MM.1S (cell line): ENCODE data around the gene NFATC1.

Experiments used
- DNase-seq: peaks from one replicate; pipeline ENCODE4 v3.0.0-alpha.2; 2015
- H2AFZ ChIP-seq: fragments of 300-600 bp; sonication (generic); 2 replicates; pipeline ENCODE4 v1.6.0; 2016; ENCODE audit warnings: antibody characterized with exemption, low read length
- H3F3A ChIP-seq: fragments of 300-600 bp; sonication (generic); 2 replicates; pipeline ENCODE4 v1.6.1; 2016; ENCODE audit warnings: mild to moderate bottlenecking, antibody characterized with exemption, low read length, moderate library complexity, mixed read lengths; ENCODE audit not compliant: insufficient read depth
- H3K27ac ChIP-seq: fragments of 300-600 bp; sonication (generic); 2 replicates; pipeline ENCODE4 v1.5.1; 2016; ENCODE audit warnings: mild to moderate bottlenecking, low read length
- H3K27me3 ChIP-seq: fragments of 300-600 bp; sonication (generic); replicated peaks from 2 replicates; pipeline ENCODE4 v1.6.0; 2016; ENCODE audit warnings: low read length; ENCODE audit not compliant: insufficient read depth
- H3K36me3 ChIP-seq: fragments of 300-600 bp; sonication (generic); replicated peaks from 2 replicates; pipeline ENCODE4 v1.6.1; 2016; ENCODE audit warnings: mild to moderate bottlenecking, low read length, mixed read lengths; ENCODE audit not compliant: insufficient read depth
- H3K4me1 ChIP-seq: fragments of 300-600 bp; sonication (generic); 2 replicates; pipeline ENCODE4 v1.6.1; 2016; ENCODE audit warnings: low read length, mixed read lengths
- H3K4me2 ChIP-seq: fragments of 300-600 bp; sonication (generic); 2 replicates; pipeline ENCODE4 v1.6.0; 2016; ENCODE audit warnings: low read depth, low read length
- H3K4me3 ChIP-seq: fragments of 300-600 bp; sonication (generic); 2 replicates; pipeline ENCODE4 v1.5.1; 2016; ENCODE audit warnings: low read length, mixed read lengths
- H3K79me2 ChIP-seq: fragments of 300-600 bp; sonication (generic); 2 replicates; pipeline ENCODE4 v1.6.1; 2016; ENCODE audit warnings: mixed run types, low read length, mixed read lengths
- H3K9ac ChIP-seq: fragments of 300-600 bp; sonication (generic); 2 replicates; pipeline ENCODE4 v1.6.1; 2016; ENCODE audit warnings: low read length, mixed read lengths
- H3K9me2 ChIP-seq: fragments of 300-600 bp; sonication (generic); replicated peaks from 2 replicates; pipeline ENCODE4 v1.6.1; 2016; ENCODE audit warnings: mild to moderate bottlenecking, low read length, mixed read lengths; ENCODE audit not compliant: insufficient read depth
- H3K9me3 ChIP-seq: fragments of 300-600 bp; sonication (generic); replicated peaks from 2 replicates; pipeline ENCODE4 v1.6.1; 2016; ENCODE audit warnings: mild to moderate bottlenecking, low read length, mixed read lengths; ENCODE audit not compliant: insufficient read depth
- H4K20me1 ChIP-seq: fragments of 300-600 bp; sonication (generic); 2 replicates; pipeline ENCODE4 v1.6.1; 2016; ENCODE audit warnings: mild to moderate bottlenecking, low read length, moderate library complexity, mixed read lengths; ENCODE audit not compliant: insufficient read depth
- EZH2 ChIP-seq: fragments of 300-600 bp; sonication (generic); optimal IDR thresholded peaks from 2 replicates; pipeline ENCODE3; 2017; ENCODE audit warnings: low read depth, mild to moderate bottlenecking, antibody characterized with exemption, low read length, mixed read lengths
- EZH2phosphoT487 ChIP-seq: fragments of 300-600 bp; sonication (generic); IDR thresholded peaks from 2 replicates; pipeline ENCODE4 v1.6.1; 2018; ENCODE audit warnings: antibody characterized with exemption, low read length
- TF ChIP-seq, protein P1 (sequence below): fragments of 300-600 bp; sonication (generic); IDR thresholded peaks from 2 replicates; pipeline ENCODE4 v1.5.1; 2016; ENCODE audit warnings: antibody characterized with exemption, low read length, mixed read lengths

Gene NFATC1

DNA sequence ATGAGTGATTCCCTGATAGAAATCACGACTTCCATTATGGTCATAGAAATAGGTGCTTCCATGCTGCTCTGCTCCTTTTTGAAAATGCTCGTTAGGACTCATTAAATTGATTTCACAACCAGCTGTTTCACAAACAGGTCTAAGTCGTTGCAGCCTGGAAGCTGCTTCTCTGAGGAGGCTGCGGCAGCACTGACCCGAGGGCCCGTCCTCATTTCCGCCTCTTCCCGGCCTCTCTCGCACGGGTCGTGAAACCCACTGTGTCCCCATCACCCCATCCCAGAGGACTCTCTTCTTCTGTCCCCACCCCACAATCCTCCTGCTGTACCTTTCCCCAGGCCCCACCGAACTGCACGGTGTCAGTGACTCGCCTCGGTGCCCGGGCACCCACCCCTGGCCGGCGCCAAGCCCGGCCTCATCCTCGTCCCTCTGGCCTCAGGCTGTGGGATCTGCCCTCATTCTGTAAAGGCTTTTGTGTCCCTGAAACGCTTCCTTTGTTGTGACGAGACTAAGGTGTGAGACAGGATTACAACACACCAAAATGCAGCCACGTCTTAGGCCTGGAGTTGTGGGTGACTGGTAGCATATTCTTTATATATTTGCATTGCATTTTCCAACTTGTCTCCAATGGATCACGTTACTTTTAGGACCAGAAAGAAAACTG is 171.2 kb downstream of the NFATC1 start:
- Histone ChIP-seq H3K36me3 (no peaks in the 10 kb centered on the region), H3K9me2 (no peaks in the 10 kb centered on the region), H3F3A (no peaks in the 10 kb centered on the region), H3K79me2 (no peaks in the 10 kb centered on the region), H3K4me2 (no peak overlapping the region), H3K27ac (no peak overlapping the region), H3K9ac (no peak overlapping the region), H3K4me1 (no peaks in the 10 kb centered on the region), H3K4me3 (no peak overlapping the region), H3K27me3 (no peaks in the 10 kb centered on the region), H2AFZ (no peak overlapping the region), H4K20me1 (no peaks in the 10 kb centered on the region), H3K9me3 (no peaks in the 10 kb centered on the region)
- no peak for DNase-seq
- TF ChIP-seq, protein P1, sequence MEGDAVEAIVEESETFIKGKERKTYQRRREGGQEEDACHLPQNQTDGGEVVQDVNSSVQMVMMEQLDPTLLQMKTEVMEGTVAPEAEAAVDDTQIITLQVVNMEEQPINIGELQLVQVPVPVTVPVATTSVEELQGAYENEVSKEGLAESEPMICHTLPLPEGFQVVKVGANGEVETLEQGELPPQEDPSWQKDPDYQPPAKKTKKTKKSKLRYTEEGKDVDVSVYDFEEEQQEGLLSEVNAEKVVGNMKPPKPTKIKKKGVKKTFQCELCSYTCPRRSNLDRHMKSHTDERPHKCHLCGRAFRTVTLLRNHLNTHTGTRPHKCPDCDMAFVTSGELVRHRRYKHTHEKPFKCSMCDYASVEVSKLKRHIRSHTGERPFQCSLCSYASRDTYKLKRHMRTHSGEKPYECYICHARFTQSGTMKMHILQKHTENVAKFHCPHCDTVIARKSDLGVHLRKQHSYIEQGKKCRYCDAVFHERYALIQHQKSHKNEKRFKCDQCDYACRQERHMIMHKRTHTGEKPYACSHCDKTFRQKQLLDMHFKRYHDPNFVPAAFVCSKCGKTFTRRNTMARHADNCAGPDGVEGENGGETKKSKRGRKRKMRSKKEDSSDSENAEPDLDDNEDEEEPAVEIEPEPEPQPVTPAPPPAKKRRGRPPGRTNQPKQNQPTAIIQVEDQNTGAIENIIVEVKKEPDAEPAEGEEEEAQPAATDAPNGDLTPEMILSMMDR, result no peak

DNA sequence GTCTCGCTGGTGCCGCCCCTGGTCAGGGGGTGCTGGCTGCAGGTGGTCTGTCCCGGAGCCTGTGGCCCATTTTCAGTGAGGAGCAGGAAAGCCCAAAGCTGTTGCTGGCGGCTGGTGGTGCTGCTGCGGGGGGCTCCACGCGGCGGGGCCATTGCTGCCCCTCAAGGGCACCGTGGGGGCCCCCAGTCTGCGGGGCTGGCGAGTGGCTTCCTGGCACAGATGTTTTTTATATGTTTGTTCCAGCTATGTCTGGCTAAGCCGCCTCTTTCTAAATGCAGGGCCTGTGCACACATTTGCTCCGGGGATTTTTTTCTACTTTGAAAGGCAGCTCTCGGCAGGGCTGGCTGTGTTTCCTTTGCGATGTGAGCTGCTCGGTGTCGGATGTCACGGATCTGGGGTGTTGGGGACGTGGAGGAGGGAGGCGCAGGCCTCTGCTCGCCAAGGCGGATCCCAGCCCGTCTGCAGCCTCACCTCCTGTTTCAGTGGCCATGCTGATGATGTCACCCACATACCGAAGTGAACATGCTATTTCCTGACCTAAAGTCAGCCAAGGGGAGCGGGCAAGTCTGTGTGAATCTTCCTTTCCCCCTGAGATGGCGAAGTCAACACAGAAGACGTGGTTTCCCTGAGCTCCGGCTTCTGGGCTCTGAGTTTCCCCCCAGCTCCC is 171.9 kb downstream of the NFATC1 start:
- Histone ChIP-seq H3F3A (no peaks in the 10 kb centered on the region), H3K4me3 (no peak overlapping the region), H3K27me3 (no peaks in the 10 kb centered on the region), H3K27ac (no peak overlapping the region), H4K20me1 (no peaks in the 10 kb centered on the region), H3K9ac (no peak overlapping the region), H2AFZ (no peak overlapping the region), H3K4me1 (no peaks in the 10 kb centered on the region), H3K79me2 (no peaks in the 10 kb centered on the region), H3K9me2 (no peaks in the 10 kb centered on the region), H3K4me2 (no peak overlapping the region), H3K36me3 (no peaks in the 10 kb centered on the region), H3K9me3 (no peaks in the 10 kb centered on the region)
- TF ChIP-seq EZH2phosphoT487 (no peak), EZH2 (no peak)
- TF ChIP-seq, protein P1, result no peak
- no peak for DNase-seq

DNA sequence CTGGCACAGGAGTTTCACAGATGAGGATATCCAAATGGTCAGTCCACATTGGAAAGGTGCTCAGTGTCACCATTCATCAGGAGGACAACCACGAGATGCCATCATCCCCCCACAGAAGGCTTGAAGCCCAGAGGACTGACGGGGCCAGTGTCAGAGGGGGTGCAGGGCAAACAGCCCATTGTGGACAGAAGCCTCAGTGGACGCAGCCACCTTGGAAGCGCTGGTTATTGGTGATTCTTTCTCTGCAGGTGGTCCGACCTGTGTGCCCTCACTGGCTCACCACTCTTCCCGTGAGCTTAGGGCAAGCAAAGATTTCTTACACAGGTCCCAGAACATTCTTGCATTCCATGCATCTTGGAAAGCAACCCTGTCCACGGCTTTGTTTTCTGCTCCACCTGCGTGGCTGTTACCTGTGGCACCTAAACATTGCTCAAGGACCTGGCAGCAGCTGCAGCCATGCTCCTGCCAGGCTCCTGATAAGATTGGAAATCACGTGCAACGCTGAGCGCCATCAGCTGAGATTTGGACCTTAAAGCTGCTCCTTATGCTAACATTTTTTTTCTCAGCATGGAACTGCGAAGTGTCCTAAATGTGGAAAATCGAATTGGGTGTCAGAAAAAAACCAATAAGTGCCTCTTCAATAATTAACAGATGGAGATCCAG is 172.9 kb downstream of the NFATC1 start:
- H3K9me2 ChIP-seq, result no peaks in the 10 kb centered on the region
- no peaks in the 10 kb centered on the region for H3K36me3 ChIP-seq
- no peak overlapping the region for H3K4me2 ChIP-seq
- H3K4me1 ChIP-seq, result no peaks in the 10 kb centered on the region
- no peaks in the 10 kb centered on the region for H3K27me3 ChIP-seq
- no peak overlapping the region for H3K27ac ChIP-seq
- no peaks in the 10 kb centered on the region for H3K79me2 ChIP-seq
- H3K9me3 ChIP-seq, result no peaks in the 10 kb centered on the region
- H4K20me1 ChIP-seq, result no peaks in the 10 kb centered on the region
- no peaks in the 10 kb centered on the region for H3F3A ChIP-seq
- TF ChIP-seq EZH2 (no peak), EZH2phosphoT487 (no peak)
- TF ChIP-seq, protein P1, result no peak
- no peak for DNase-seq
- no peak overlapping the region for H2AFZ ChIP-seq
- no peak overlapping the region for H3K9ac ChIP-seq
- H3K4me3 ChIP-seq, result no peak overlapping the region
